ENCODE measurements around the gene COQ8A.

- TF ChIP-seq POLR2A (IDR thresholded peaks at IDR 0.05; ENCODE audit: low read depth, low read length) (no peak), POLR2AphosphoS5 (IDR thresholded peaks at IDR 0.05; ENCODE audit: low read depth, low read length) (no peak)
Measured at GRCh38 chr1:226903819-226904716, 36.0 kb upstream of the COQ8A start.
